Measurements from ENCODE around the gene DAZAP1.
A peak's percentile ranks its signal among the peaks of the same experiment; 100 is the strongest.

The DAZAP1 gene

GRCh38 chr19:1460033-1460995 is 52.9 kb downstream of the DAZAP1 start:
- DNase-seq: no peak

GRCh38 chr19:1461862-1462261 is 54.5 kb downstream of the DAZAP1 start:
- no peak for DNase-seq

- peak; percentile 36 for DNase-seq
These were observed 58.0 kb downstream of the DAZAP1 start for GRCh38 chr19:1465191-1466016.

GRCh38 chr19:1466018-1466460 is 58.7 kb downstream of the DAZAP1 start:
- DNase-seq: no peak

- no peak for DNase-seq
These were observed 59.3 kb downstream of the DAZAP1 start for GRCh38 chr19:1466461-1467214.

GRCh38 chr19:1467215-1467489 is 59.8 kb downstream of the DAZAP1 start:
- no peak for DNase-seq

GRCh38 chr19:1467490-1468273 is 60.3 kb downstream of the DAZAP1 start:
- DNase-seq: no peak

- DNase-seq: no peak
These were observed 61.0 kb downstream of the DAZAP1 start for GRCh38 chr19:1468274-1468820.

- no peak for DNase-seq
These were observed 61.5 kb downstream of the DAZAP1 start for GRCh38 chr19:1468821-1469254.

- no peak for DNase-seq
These were observed 62.1 kb downstream of the DAZAP1 start for GRCh38 chr19:1469255-1470054.

- no peak for DNase-seq
These were observed 62.6 kb downstream of the DAZAP1 start for GRCh38 chr19:1470055-1470304.

GRCh38 chr19:1470305-1471009 is 63.1 kb downstream of the DAZAP1 start:
- DNase-seq: peak; percentile 59

GRCh38 chr19:1471010-1471514 is 63.7 kb downstream of the DAZAP1 start:
- no peak for DNase-seq

GRCh38 chr19:1471515-1472160 is 64.3 kb downstream of the DAZAP1 start:
- no peak for DNase-seq

GRCh38 chr19:1472231-1473084 is 65.1 kb downstream of the DAZAP1 start:
- no peak for DNase-seq

- DNase-seq: no peak
These were observed 65.9 kb downstream of the DAZAP1 start for GRCh38 chr19:1473085-1473851.

- DNase-seq: no peak
These were observed 66.8 kb downstream of the DAZAP1 start for GRCh38 chr19:1474011-1474764.
